HFFc6 (cell line): ENCODE measurements around the gene ASPHD2. TPM values are rescaled to one million over a fixed set of nuclear protein-coding genes. Genes with fewer than 3 reads are reported as not detected.
A peak's percentile ranks its signal among the peaks of the same experiment; 100 is the strongest.

ENCODE experiments used
- DNase-seq: peaks from one replicate; pipeline ENCODE4 v3.0.0-alpha.2; 2018
- H3K27ac Mint-ChIP-seq: 2 replicates; pipeline ENCODE4 v1.8.0; 2020; ENCODE audit warnings: mild to moderate bottlenecking, mixed read lengths
- H3K27me3 Mint-ChIP-seq: 2 replicates; pipeline ENCODE4 v1.8.0; 2021; ENCODE audit warnings: mild to moderate bottlenecking, moderate library complexity, mixed read lengths; ENCODE audit not compliant: insufficient read depth
- H3K36me3 Mint-ChIP-seq: 2 replicates; pipeline ENCODE4 v1.8.0; 2021; ENCODE audit warnings: low read depth, mixed read lengths
- H3K4me1 Mint-ChIP-seq: 2 replicates; pipeline ENCODE4 v1.8.0; 2020; ENCODE audit warnings: low read depth, mixed read lengths
- H3K4me3 Mint-ChIP-seq: 2 replicates; pipeline ENCODE4 v1.8.0; 2020; ENCODE audit warnings: mild to moderate bottlenecking, moderate library complexity, mixed read lengths
- H3K9me3 Mint-ChIP-seq: 2 replicates; pipeline ENCODE4 v1.8.0; 2020; ENCODE audit warnings: mild to moderate bottlenecking, mixed read lengths
- long read RNA-seq: library from polyadenylated mRNA; unstranded; transcript quantifications from one replicate; pipeline ENCODE4 v2.0.0, GENCODE V29; 2019
- total RNA-seq, 6 experiments: library from RNA; stranded (reverse); fragmentation: NEBNext Ultra II Directional; extraction: Animal tissue kit (Norgen Biotek cat#: 25700); gene quantifications; 2 replicates in 1 of 6; 3 replicates in 5 of 6; pipeline ENCODE4 v1.2.3, GENCODE V29; 2021
- TF ChIP-seq, protein P1 (sequence below): fragments of 200-600 bp; sonication (generic); IDR thresholded peaks from 2 replicates; pipeline ENCODE4 v1.5.0; 2021; ENCODE audit warnings: antibody characterized with exemption, mild to moderate bottlenecking

Gene ASPHD2, protein sequence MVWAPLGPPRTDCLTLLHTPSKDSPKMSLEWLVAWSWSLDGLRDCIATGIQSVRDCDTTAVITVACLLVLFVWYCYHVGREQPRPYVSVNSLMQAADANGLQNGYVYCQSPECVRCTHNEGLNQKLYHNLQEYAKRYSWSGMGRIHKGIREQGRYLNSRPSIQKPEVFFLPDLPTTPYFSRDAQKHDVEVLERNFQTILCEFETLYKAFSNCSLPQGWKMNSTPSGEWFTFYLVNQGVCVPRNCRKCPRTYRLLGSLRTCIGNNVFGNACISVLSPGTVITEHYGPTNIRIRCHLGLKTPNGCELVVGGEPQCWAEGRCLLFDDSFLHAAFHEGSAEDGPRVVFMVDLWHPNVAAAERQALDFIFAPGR
- 1 to 10 TPM in 5 of 6 experiments, under 1 TPM in 1; 0.85 to 2.3 (median 1.3) TPM for total RNA-seq
- long read RNA-seq, partial matches to known transcripts, result 0 of 2 reads
- long read RNA-seq, other reads (novel, unspliced or antisense), result 2 of 2 reads

DNA sequence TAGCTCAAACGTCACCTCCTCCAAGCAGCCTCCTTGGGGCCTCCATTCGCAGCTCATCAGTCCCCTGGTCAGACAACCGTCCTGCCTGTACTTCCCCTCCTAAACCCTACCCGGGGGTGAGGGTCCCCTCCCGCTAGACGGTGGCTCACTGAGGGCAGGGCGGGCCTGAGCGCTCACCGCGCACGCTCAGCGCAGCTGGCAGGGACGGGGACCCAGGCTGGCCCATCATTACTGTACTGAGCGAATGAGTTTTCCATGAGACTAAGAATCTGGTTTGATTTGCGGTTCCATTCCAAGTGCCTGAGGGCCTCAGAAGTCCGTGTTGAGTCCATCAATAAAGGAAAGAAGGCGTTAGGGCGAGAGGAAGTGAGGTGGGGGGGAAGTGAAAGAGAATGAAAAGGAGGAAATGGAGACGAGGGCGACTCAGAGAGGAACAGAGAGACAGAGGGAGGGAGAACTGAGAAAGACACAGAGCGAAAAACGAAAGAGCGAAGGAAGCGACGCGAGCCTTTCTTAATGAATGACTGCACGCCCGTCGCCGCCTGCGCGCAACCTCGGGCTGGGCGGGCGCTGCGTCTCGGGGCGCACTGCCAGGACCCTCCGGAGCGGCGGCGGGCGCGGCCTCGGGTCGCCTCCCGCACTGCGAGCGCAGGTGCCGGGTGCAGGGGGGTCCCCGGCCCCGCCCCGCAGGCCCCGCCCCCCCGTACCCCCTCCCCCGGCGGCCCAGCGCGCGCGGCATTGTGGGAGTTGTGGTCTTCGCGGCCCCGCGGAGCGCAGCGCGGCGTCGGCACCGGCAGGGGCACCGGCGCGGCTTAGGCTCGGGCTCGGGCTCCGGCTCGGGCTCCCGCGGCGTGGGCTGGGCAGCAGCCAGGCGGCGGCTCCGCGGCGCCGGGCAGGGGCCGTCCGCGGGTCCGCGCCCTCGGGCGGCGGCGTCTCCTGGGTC lies at the start of gene ASPHD2:
Gene ASPHD2 (plus strand): TSS at position 746 of the 943 bp plus-strand sequence. CDS start 4,356 bp downstream, outside the sequence.
- no peaks in the 10 kb centered on the region for H3K9me3 Mint-ChIP-seq
- peak; percentile 52 for DNase-seq
- peak within 1 kb of the TSS; percentile 96 for H3K4me3 Mint-ChIP-seq
- H3K27ac Mint-ChIP-seq, result peak within 1 kb of the TSS; percentile 82
- no peaks in the 10 kb centered on the region for H3K36me3 Mint-ChIP-seq
- TF ChIP-seq, protein P1, sequence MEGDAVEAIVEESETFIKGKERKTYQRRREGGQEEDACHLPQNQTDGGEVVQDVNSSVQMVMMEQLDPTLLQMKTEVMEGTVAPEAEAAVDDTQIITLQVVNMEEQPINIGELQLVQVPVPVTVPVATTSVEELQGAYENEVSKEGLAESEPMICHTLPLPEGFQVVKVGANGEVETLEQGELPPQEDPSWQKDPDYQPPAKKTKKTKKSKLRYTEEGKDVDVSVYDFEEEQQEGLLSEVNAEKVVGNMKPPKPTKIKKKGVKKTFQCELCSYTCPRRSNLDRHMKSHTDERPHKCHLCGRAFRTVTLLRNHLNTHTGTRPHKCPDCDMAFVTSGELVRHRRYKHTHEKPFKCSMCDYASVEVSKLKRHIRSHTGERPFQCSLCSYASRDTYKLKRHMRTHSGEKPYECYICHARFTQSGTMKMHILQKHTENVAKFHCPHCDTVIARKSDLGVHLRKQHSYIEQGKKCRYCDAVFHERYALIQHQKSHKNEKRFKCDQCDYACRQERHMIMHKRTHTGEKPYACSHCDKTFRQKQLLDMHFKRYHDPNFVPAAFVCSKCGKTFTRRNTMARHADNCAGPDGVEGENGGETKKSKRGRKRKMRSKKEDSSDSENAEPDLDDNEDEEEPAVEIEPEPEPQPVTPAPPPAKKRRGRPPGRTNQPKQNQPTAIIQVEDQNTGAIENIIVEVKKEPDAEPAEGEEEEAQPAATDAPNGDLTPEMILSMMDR, result no peak
- peaks cover 9% of the 10 kb centered on the region for H3K27me3 Mint-ChIP-seq
- H3K4me1 Mint-ChIP-seq, result peaks cover 17% of the 10 kb centered on the region

DNA sequence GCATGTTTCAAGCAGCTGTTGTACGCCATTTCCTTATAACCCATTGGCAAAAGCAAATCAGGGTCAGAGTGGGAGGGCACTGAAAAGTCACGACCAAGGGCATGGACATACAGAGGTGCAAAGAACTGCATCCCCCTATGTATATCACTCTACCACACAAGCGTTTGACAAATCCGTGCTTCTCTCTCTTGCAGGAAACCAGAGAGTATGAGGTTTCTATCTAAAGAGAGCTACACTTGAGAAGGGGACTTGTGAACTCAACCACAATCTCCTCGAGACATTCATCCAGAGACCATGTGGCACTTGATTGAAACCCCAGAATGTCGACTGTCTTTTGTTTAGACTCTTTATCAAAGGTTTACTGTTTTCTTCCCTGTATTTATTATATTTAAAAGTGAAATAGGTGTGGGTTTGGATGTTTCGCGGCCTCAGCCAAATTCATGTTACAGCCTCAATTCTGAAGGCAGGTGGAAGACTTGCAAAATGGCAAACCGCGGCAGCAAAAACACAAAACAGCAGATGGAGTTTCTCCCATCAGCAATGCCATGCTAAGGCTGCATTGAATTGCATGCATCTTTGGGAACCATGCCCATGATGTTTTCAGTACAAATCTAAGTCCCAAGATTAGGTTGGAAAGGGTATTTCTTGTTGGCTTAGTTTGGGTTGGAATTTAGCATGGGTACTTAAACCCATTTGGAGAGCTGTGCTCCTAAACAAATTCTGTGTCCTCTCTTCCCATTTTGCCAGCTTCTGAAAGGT lies 48.8 kb upstream of the ASPHD2 start:
- no peaks in the 10 kb centered on the region for H3K36me3 Mint-ChIP-seq
- H3K4me1 Mint-ChIP-seq, result no peaks in the 10 kb centered on the region
- no peak for DNase-seq
- H3K9me3 Mint-ChIP-seq, result no peaks in the 10 kb centered on the region
- TF ChIP-seq, protein P1, result no peak
- peaks cover 28% of the 10 kb centered on the region for H3K27me3 Mint-ChIP-seq
- H3K4me3 Mint-ChIP-seq, result no peak overlapping the region
- H3K27ac Mint-ChIP-seq, result no peak overlapping the region

DNA sequence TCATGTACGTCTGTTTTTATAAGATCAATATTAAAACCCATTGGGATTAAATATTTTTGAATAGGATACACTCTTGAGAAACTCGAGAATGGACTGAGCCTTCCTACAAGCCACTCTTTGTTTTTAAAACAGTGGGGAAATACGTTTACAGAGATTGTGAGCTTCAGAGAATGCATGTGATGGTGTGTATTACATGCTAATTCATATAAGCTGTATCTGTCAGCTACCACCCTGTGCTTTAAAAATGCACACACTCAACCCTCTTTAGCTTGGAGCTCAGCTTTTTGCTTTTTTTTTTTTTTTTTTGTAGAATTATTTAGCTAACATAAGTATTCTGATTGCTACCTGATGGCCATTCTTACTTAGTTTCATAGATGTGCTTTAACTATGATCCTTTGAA lies 46.3 kb upstream of the ASPHD2 start:
- DNase-seq, result no peak
- no peaks in the 10 kb centered on the region for H3K4me1 Mint-ChIP-seq
- H3K27ac Mint-ChIP-seq, result no peak overlapping the region
- H3K36me3 Mint-ChIP-seq, result no peaks in the 10 kb centered on the region
- TF ChIP-seq, protein P1, result no peak
- H3K4me3 Mint-ChIP-seq, result no peak overlapping the region
- H3K9me3 Mint-ChIP-seq, result no peaks in the 10 kb centered on the region
- H3K27me3 Mint-ChIP-seq, result peaks cover 22% of the 10 kb centered on the region

DNA sequence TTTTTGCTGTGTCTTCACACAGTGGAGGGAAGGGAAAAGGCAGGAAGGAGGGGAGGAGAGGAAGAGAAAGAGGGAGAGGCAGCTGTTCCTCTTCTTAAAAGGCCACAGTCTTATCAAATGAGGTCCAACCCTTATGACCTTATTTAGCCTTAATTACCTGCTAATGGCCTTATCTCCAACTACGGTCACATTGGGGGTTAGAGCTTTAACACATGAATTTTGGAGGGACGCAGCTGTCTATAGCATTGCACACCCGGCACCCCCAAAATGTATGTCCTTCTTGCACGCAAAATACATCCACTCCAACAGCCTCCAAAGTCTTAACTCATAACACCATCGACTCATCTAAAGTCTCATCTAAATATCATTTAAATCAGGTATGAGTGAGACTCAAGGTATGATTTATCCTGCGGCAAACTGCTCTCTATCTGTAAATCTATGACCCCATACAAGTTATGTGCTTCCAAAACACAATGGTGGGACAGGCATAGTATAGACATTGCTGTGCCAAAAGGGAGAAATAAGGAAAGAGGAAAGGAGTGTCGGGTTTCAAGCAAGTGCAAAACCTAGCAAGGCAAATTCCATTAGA lies 45.0 kb upstream of the ASPHD2 start:
- TF ChIP-seq, protein P1, result no peak
- Mint-ChIP-seq H3K9me3 (no peaks in the 10 kb centered on the region), H3K27me3 (peaks cover 22% of the 10 kb centered on the region), H3K27ac (no peak overlapping the region), H3K36me3 (no peaks in the 10 kb centered on the region), H3K4me1 (no peaks in the 10 kb centered on the region), H3K4me3 (no peak overlapping the region)
- no peak for DNase-seq

DNA sequence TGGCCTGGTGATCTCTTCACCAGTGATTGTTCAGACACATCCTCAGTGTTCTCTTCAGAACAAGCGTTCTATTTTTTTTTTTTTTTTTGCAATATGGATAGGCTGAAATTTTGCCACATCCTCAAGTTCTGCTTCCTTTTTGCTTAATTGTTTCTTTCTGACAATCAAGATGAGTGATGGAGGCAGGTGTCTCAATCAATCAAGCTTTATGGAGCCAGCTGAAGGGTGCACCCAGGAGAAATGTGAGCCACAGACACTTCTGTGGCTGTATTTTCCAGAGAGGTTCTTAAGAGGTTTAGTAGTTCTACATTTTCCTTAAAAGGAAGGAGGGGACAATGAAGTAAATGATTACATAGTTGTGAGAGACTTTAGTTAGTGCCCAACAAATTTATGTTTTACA lies 43.9 kb upstream of the ASPHD2 start:
- H3K27ac Mint-ChIP-seq, result no peak overlapping the region
- DNase-seq, result no peak
- H3K4me3 Mint-ChIP-seq, result no peak overlapping the region
- TF ChIP-seq, protein P1, result no peak
- no peaks in the 10 kb centered on the region for H3K4me1 Mint-ChIP-seq
- no peaks in the 10 kb centered on the region for H3K9me3 Mint-ChIP-seq
- H3K27me3 Mint-ChIP-seq, result peaks cover 22% of the 10 kb centered on the region
- H3K36me3 Mint-ChIP-seq, result no peaks in the 10 kb centered on the region
